OCI-LY1 (cell line): ENCODE measurements around the gene CAMTA1.

Experiments used
- H2AFZ ChIP-seq: fragments of 200-600 bp; sonication (generic), shearing (Covaris generic); 2 replicates; pipeline ENCODE4 v1.6.0; 2014; ENCODE audit warnings: antibody characterized with exemption, mild to moderate bottlenecking, low read length
- H3F3A ChIP-seq: fragments of 200-600 bp; sonication (generic), shearing (Covaris generic); 2 replicates; pipeline ENCODE4 v1.6.0; 2014; ENCODE audit warnings: mild to moderate bottlenecking, antibody characterized with exemption, low read length, moderate library complexity; ENCODE audit not compliant: insufficient read depth
- H3K27ac ChIP-seq: fragments of 200-600 bp; sonication (generic); 2 replicates; pipeline ENCODE4 v1.5.1; 2014; ENCODE audit warnings: low read length, mixed run types, mild to moderate bottlenecking, low read depth; ENCODE audit not compliant: poor library complexity, severe bottlenecking
- H3K27me3 ChIP-seq: fragments of 200-600 bp; sonication (generic); 2 replicates; pipeline ENCODE4 v1.6.0; 2014; ENCODE audit warnings: antibody characterized with exemption, mild to moderate bottlenecking, low read length, moderate library complexity; ENCODE audit not compliant: insufficient read depth
- H3K36me3 ChIP-seq: fragments of 200-600 bp; sonication (generic); 2 replicates; pipeline ENCODE4 v1.6.1; 2014; ENCODE audit warnings: mild to moderate bottlenecking, antibody characterized with exemption, low read length, moderate library complexity, mixed read lengths; ENCODE audit not compliant: insufficient read depth
- H3K4me1 ChIP-seq: fragments of 200-600 bp; sonication (generic); 2 replicates; pipeline ENCODE4 v1.5.1; 2014; ENCODE audit warnings: mild to moderate bottlenecking, low read length, moderate library complexity; ENCODE audit not compliant: insufficient read depth, severe bottlenecking
- H3K4me2 ChIP-seq: fragments of 200-600 bp; sonication (generic), shearing (Covaris generic); 2 replicates; pipeline ENCODE4 v1.6.1; 2014; ENCODE audit warnings: low read length
- H3K4me3 ChIP-seq: fragments of 200-600 bp; sonication (generic); 2 replicates; pipeline ENCODE4 v1.5.1; 2014; ENCODE audit warnings: low read length, low read depth, mild to moderate bottlenecking, mixed read lengths; ENCODE audit not compliant: poor library complexity, severe bottlenecking
- H3K79me2 ChIP-seq: fragments of 200-600 bp; shearing (Covaris generic); 2 replicates; pipeline ENCODE4 v1.6.1; 2016; ENCODE audit warnings: mixed run types, low read length, mixed read lengths; ENCODE audit not compliant: insufficient read depth
- H3K9ac ChIP-seq: fragments of 200-600 bp; sonication (generic), shearing (Covaris generic); 2 replicates; pipeline ENCODE4 v1.6.1; 2014; ENCODE audit warnings: mild to moderate bottlenecking, low read length, mixed read lengths
- H3K9me2 ChIP-seq: fragments of 200-600 bp; sonication (generic), shearing (Covaris generic); 2 replicates; pipeline ENCODE4 v1.6.1; 2014; ENCODE audit warnings: low read depth, mild to moderate bottlenecking, low read length, mixed read lengths
- H3K9me3 ChIP-seq: fragments of 200-600 bp; shearing (Covaris generic); 2 replicates; pipeline ENCODE4 v1.6.1; 2014; ENCODE audit warnings: low read length, mixed read lengths
- H4K20me1 ChIP-seq: fragments of 200-600 bp; sonication (generic), shearing (Covaris generic); 2 replicates; pipeline ENCODE4 v1.6.0; 2016; ENCODE audit warnings: mild to moderate bottlenecking, low read length; ENCODE audit not compliant: insufficient read depth
- CTCF ChIP-seq: fragments of 200-600 bp; sonication (generic), shearing (Covaris generic); IDR thresholded peaks from 2 replicates; pipeline ENCODE4 v1.5.1; 2017; ENCODE audit warnings: mild to moderate bottlenecking, antibody characterized with exemption, low read length, moderate library complexity, mixed read lengths
- EZH2 ChIP-seq: fragments of 200-600 bp; sonication (generic), shearing (Covaris generic); IDR thresholded peaks from 2 replicates; pipeline ENCODE4 v1.8.0; 2017; ENCODE audit warnings: borderline replicate concordance, mixed run types, mild to moderate bottlenecking, antibody characterized with exemption, low read length, moderate library complexity, mixed read lengths

Gene CAMTA1

DNA sequence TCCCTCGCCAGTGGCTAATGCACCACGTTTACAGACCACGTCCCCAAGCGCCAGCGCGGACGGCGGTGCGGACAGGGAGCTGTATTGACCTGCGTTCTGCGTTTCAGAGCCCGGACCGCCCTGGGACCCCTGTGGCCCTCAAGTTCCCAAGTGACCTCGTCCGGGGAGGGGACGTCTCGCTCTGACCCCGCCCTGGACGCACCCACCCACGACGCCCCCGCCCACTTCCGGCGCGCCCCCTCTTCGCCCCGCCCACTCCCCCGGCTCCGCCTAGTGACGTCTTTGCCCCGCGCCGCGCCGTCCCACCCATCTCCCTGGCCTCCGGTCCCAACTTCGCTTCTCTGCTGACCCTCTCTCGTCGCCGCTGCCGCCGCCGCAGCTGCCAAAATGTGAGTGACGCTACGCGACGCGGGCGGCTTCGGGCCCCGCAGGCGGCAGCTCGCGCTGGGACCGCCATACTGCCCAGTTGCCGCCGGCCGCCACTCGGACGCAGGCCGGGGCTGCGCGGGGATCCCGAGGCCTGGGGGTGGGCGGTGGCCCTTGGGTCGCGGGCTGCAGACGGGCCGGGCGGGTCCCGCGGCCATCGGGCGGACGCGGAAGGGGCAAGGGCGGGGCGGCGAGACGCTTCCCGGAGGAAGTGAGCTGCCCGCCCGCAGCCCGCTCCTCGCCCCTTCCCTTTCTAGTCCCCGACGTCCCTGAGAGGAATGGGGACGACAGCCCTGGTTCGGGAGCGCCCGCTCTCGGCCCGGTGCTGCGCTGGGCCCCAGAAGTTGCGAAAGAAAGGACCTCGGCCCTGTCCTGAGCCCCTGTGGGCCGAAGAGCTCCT is 986.0 kb downstream of the CAMTA1 start, which contains the start of gene VAMP3:
Gene VAMP3 (plus strand): TSS at position 300 of the 826 bp plus-strand sequence. CDS start 88 bp downstream, at position 388.
- peaks cover 13% of the 10 kb centered on the region for H3K4me1 ChIP-seq
- H3K79me2 ChIP-seq = no peaks in the 10 kb centered on the region
- no peaks in the 10 kb centered on the region for H3K27me3 ChIP-seq
- no peaks in the 10 kb centered on the region for H4K20me1 ChIP-seq
- H3K4me2 ChIP-seq = peak within 1 kb of the TSS; percentile 91
- H3K36me3 ChIP-seq = peaks cover 19% of the 10 kb centered on the region; the same call in 1 of the 2 replicates
- peak within 1 kb of the TSS; percentile 77 for H3K9ac ChIP-seq
- no peaks in the 10 kb centered on the region for H3F3A ChIP-seq
- no peaks in the 10 kb centered on the region for H3K9me3 ChIP-seq
- no peaks in the 10 kb centered on the region for H3K9me2 ChIP-seq
- H3K27ac ChIP-seq = no peak within 1 kb of the TSS
- TF ChIP-seq EZH2 (no peak), CTCF (no peak)
- peak within 1 kb of the TSS; percentile 97 for H2AFZ ChIP-seq
- peak within 1 kb of the TSS; percentile 84 for H3K4me3 ChIP-seq

DNA sequence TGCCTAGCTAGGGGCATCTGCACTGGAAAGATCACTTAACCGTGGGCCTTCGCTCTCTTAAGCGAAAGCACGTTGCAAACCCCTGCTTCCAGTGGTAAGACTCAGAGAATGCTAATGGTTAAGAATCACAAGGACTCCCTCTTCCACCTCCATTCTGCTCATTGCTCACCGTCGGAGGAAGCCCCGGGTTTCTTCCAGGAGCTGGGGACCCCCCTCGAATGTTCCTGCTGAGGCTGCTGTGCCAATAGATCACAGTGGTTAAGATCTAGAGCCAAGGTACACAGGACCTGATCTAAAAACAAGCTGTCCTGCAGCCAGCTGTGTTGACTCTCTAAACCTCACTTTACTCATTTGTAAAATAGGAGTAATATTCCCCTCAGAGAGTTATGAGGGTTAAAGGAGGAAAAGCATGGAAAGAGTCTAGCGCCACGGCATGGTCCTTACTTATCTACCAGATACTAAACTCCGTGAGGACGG is 986.6 kb downstream of the CAMTA1 start:
- Histone ChIP-seq H3K27ac (no peak overlapping the region), H3K4me1 (peaks cover 13% of the 10 kb centered on the region), H3K9me3 (no peaks in the 10 kb centered on the region), H3K79me2 (no peaks in the 10 kb centered on the region), H3K36me3 (peaks cover 21% of the 10 kb centered on the region; the same call in 1 of the 2 replicates), H3K4me2 (peak overlapping the region; percentile 91), H3K9ac (peak overlapping the region; percentile 77), H2AFZ (no peak overlapping the region), H4K20me1 (no peaks in the 10 kb centered on the region), H3K9me2 (no peaks in the 10 kb centered on the region), H3K27me3 (no peaks in the 10 kb centered on the region), H3F3A (no peaks in the 10 kb centered on the region), H3K4me3 (peak overlapping the region; percentile 84)
- TF ChIP-seq CTCF = no peak
- no peak for TF ChIP-seq EZH2

GRCh38 chr1:7777591-7777990 is 992.3 kb downstream of the CAMTA1 start:
- H3K27me3 ChIP-seq = no peaks in the 10 kb centered on the region
- no peaks in the 10 kb centered on the region for H3K79me2 ChIP-seq
- peaks cover 9% of the 10 kb centered on the region for H3K4me1 ChIP-seq
- peaks cover 56% of the 10 kb centered on the region for H3K36me3 ChIP-seq
- no peaks in the 10 kb centered on the region for H3F3A ChIP-seq
- H3K4me3 ChIP-seq = no peak overlapping the region
- H3K27ac ChIP-seq = no peak overlapping the region
- H3K9me2 ChIP-seq = no peaks in the 10 kb centered on the region
- no peaks in the 10 kb centered on the region for H4K20me1 ChIP-seq
- H3K9ac ChIP-seq = no peak overlapping the region
- H2AFZ ChIP-seq = no peak overlapping the region
- TF ChIP-seq CTCF (no peak), EZH2 (no peak)
- no peak overlapping the region for H3K4me2 ChIP-seq
- H3K9me3 ChIP-seq = no peaks in the 10 kb centered on the region
